DMS 273 (cell line): ENCODE data around the gene PINK1.

ENCODE experiments used
- DNase-seq: peaks from one replicate; lab custom pipeline; 2025; ENCODE audit not compliant: unreplicated experiment; lab: John Stamatoyannopoulos, UW

PINK1 gene

GRCh38 chr1:20643080-20643479 is 9.8 kb downstream of the PINK1 start:
- no peak for DNase-seq

- no peak for DNase-seq
Observed at GRCh38 chr1:20644416-20644815, 11.2 kb downstream of the PINK1 start.

- no peak for DNase-seq
Observed at GRCh38 chr1:20645414-20645813, 12.2 kb downstream of the PINK1 start.

- no peak for DNase-seq
Observed at GRCh38 chr1:20648438-20648837, 15.2 kb downstream of the PINK1 start.

DNA sequence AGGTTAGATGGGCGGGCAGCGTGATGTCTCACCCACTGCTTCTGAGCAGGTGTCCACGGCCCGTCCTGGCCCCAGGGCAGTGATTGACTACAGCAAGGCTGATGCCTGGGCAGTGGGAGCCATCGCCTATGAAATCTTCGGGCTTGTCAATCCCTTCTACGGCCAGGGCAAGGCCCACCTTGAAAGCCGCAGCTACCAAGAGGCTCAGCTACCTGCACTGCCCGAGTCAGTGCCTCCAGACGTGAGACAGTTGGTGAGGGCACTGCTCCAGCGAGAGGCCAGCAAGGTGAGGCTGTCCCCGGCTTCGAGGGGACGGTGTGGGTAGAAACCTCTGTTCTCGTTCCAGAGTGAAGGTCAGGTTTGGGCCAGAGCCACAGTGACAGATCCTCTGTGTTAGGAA is 15.7 kb downstream of the PINK1 start:
- DNase-seq: no peak

GRCh38 chr1:20652300-20652699 is 19.0 kb downstream of the PINK1 start:
- no peak for DNase-seq

GRCh38 chr1:20654104-20654690 is 20.9 kb downstream of the PINK1 start:
- no peak for DNase-seq

DNA sequence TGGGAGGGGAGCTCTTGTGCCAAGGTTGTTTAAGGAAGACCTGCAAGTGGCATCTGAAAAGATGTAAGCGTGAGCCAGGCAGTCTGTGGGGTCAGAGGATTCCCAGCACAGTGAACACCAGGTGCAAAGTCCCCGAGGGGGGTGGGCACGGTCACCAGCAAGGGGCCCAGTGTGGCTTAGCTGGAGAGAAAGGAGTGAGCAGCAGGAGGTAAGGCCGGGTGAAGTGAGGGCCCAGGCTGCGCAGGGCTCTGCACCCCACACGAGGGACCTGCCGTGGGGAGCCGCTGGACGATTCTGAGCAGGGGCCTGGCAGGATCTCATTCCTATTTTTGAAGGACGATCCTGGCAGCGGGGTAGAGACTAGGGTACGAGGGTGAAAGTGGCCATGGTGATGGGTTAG is 23.8 kb downstream of the PINK1 start:
- DNase-seq: no peak

GRCh38 chr1:20658166-20658915 is 25.1 kb downstream of the PINK1 start:
- DNase-seq: no peak

DNA sequence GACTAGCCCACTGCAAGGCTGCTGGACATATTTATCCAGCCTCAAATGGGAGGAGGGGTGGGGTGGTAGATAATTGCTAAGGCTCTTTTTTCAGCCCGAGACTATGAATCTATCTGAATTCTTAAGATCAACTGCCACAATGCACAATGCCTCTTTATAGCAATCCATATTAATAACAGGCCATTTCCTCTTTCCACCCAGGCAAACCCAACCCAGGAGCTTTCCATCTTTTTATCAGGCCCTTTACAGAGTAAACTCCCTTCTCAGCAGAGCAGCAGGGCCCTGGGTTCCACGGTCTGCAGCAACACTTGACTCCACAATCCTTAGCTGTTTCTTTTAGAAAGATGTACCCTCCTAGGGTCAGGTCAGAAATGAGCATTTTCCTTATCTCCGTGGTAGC is 27.1 kb downstream of the PINK1 start:
- DNase-seq: no peak

- DNase-seq: peak; percentile 53
Observed at GRCh38 chr1:20660847-20661206, 27.6 kb downstream of the PINK1 start.

GRCh38 chr1:20661207-20662109 is 28.2 kb downstream of the PINK1 start, which contains the start of gene DDOST:
Gene DDOST, minus strand, starts transcription at chr1:20661369. Its CDS starts 19 bp downstream, at chr1:20661350.
- peak; percentile 99 for DNase-seq

DNA sequence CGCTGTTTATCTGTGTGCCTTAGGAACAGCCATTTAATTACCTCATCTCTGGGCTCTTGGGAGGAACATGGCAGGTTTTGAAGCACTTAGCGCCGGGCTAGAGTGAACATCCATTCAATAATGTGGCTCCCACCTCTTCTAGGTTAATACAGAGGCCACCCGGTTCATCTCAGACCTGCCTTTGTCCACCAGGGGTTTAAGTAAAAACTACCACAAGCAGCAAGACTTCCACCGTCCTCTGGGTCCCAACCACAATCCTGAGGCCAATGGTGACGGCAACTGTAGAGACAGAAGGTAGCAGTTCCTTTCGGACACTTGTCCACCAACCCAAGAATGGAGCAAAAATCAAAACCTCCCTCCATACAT is 28.8 kb downstream of the PINK1 start:
- DNase-seq: peak; percentile 53

DNA sequence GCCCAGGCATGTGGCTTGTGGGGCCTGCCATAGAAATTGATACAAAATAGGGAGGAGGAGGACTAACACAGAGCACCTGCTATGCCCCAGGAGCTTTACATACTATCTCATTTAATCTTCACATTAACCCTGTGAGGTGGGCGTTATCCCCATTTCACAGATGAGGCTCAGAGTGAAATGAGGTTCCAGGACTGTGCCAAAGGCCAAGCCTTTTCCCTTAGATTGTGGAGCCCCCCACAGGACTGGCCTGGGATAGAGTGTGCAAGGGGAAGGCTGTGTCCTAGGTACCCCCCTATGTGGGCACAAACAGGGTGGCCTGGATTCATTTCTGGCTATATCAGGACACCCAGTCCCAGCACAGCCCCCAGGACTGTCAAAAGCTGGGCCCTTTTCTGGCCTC is 30.1 kb downstream of the PINK1 start:
- DNase-seq: peak; percentile 47

- DNase-seq: peak; percentile 30
Observed at GRCh38 chr1:20663969-20664715, 30.9 kb downstream of the PINK1 start.

- DNase-seq: no peak
Observed at GRCh38 chr1:20665726-20666125, 32.5 kb downstream of the PINK1 start.

DNA sequence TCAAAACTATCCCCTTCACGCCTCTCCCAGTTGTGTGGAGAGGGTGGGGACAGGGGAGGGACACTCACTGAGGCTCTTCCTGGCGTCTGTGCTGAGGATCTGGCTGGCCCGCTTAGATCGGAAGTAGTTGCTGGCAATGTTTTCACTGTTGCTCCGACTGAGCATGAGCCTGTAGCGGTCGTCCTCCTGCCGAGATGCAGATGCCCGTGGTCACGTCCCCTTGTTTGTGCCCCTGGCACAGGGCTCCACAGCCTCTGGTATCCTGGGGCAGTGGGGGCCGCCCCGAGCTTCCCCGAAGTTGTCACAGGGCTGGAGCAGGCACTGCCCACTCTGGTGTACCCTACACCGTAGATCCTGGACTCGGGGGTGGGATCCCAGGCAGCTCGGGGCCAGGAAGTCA is 32.9 kb downstream of the PINK1 start:
- DNase-seq: no peak

DNA sequence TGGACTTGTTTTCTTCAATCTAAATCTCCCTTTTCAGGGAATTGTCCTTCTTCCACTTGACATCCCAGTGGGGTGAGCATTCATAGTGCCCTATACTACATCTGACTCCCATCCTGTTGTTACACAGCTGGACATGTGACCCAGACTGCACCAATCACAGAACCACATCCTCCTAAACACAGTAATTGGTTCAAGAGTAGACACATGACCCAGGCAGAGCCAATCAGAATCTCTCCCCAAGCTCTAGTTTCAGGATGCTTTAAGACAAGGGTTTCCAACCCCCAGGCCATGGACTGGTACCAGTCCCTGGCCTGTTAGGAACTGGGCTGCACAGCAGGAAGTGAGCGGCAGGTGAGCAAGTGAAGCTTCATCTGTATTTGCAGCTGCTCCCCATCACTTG is 33.5 kb downstream of the PINK1 start:
- peak; percentile 27 for DNase-seq

DNA sequence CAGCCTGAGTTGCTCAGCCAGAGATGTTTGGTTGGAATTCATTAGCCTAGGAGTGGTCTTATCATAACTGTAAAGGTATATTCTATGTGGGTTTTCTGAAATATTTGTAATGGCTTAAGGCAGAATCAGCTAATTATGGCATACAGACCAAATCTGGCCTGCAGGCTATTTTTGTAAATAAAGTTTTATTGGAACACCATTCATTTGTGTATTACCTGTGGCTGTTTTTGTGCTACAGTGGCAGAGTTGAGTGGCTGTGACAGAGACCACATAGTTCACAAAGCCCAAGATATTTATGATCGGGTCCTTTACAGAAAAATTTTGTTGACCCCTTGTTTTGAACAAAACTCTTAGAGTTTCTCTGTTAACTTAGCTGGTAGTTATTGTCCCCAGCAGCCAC is 35.3 kb downstream of the PINK1 start:
- no peak for DNase-seq

DNA sequence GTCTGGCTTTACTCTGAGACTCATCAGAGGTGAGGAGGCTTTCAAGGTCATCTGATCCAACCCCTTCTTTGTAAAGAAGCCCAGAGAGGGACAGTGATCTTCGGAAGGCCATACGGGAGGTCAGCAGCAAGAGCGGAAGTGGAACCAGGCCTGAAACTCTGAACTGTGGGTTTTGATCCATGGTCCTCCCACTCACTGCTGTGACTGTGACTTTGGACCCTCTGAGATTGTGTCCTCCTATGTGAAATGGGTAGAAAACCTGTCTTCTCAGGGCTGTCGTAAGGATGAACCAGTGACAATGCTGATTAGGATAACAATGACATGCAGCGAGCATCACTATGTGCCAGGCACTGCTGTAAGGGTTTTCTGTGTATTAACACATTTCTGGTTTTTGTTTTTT is 37.7 kb downstream of the PINK1 start:
- no peak for DNase-seq

DNA sequence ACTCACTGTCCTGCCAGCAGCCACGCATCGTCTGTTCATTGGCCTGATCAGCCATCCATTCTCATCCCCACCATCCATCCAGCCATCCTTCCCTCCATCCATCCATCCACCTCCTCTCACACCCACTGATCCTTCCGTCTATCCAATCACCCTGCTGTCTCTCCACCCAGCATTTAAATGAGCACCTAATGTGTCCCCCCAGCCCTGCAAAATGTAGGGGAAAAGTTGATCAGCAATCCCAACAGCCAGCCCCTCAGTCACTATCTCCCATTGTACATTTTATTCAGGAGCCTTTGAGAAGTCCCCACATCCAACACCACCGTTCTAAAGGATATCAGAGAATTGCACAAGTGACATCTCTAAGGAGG is 39.0 kb downstream of the PINK1 start:
- DNase-seq: no peak
